Erythroblast (primary cell): ENCODE measurements around the gene NAALAD2.

Experiments used
- GATA1 ChIP-seq: IDR thresholded peaks from 2 replicates; pipeline ENCODE4 v1.6.1; 2011; ENCODE audit warnings: low read depth, mild to moderate bottlenecking, control low read depth, low read length, moderate library complexity
- POLR2A ChIP-seq: IDR thresholded peaks from 2 replicates; pipeline ENCODE4 v1.6.1; 2011; ENCODE audit warnings: mild to moderate bottlenecking, low read length

DNA sequence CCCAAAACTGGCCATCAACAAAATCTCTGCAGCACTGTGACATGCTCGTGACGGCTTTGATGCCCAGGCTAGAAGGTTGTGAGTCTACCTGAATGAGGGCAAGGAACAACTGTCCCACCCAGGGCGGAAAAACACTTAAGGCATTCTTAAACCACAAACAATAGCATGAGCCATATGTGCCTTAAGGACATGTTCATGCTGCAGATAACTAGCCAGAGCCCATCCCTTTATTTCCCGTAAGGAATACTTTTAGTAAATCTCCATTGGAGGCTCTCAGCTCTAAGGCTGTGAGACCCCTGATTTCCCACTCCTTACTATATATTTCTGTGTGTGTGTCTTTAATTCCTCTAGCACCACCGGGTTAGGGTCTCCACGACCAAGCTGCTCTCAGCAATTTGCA is 85.0 kb downstream of the NAALAD2 start:
- no peak for TF ChIP-seq POLR2A
- no peak for TF ChIP-seq GATA1
